ENCODE results near the gene MPI. TPM values are rescaled to one million over a fixed set of nuclear protein-coding genes. Genes with fewer than 3 reads are reported as not detected.

Gene MPI
- total RNA-seq, 1 experiment from 2014 or later: 42.5 TPM

- Histone ChIP-seq H3K4me3 (no peak overlapping the region), H3K9me3 (no peaks in the 10 kb centered on the region), H3K36me3 (peaks cover 15% of the 10 kb centered on the region), H3K27me3 (no peaks in the 10 kb centered on the region)
- DNase-seq: no peak
These were observed 32.7 kb upstream of the MPI start for GRCh38 chr15:74857082-74857655.

GRCh38 chr15:74857671-74858368 is 32.0 kb upstream of the MPI start:
- DNase-seq: no peak
- Histone ChIP-seq H3K27me3 (no peaks in the 10 kb centered on the region), H3K4me3 (no peak overlapping the region), H3K36me3 (peaks cover 13% of the 10 kb centered on the region), H3K9me3 (no peaks in the 10 kb centered on the region)

DNA sequence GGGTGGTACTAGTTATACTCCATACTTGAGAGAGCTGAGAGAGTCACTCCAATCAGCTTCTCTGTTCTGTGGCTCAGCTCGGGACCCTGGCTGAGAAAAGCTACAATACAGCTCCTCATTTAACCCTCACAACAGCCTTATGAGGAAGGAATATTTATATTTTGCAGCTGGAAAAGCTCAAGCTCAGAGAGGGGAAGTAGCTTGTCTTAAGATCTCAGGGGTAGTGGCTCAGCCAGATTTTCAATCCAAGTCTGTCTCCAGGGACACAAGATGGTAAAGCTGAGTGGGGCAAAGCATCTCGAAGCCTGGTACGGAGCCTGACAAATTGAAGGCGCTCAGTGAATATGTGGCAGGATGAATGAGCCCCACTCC is 31.5 kb upstream of the MPI start:
- Histone ChIP-seq H3K4me3 (no peak overlapping the region), H3K27me3 (no peaks in the 10 kb centered on the region), H3K9me3 (no peaks in the 10 kb centered on the region), H3K36me3 (peaks cover 7% of the 10 kb centered on the region)
- DNase-seq: no peak

GRCh38 chr15:74863239-74864056 is 26.4 kb upstream of the MPI start:
- H3K27me3 ChIP-seq: no peaks in the 10 kb centered on the region
- peaks cover 12% of the 10 kb centered on the region for H3K36me3 ChIP-seq
- no peak overlapping the region for H3K4me3 ChIP-seq
- H3K9me3 ChIP-seq: no peaks in the 10 kb centered on the region
- peak; percentile 70 for DNase-seq

DNA sequence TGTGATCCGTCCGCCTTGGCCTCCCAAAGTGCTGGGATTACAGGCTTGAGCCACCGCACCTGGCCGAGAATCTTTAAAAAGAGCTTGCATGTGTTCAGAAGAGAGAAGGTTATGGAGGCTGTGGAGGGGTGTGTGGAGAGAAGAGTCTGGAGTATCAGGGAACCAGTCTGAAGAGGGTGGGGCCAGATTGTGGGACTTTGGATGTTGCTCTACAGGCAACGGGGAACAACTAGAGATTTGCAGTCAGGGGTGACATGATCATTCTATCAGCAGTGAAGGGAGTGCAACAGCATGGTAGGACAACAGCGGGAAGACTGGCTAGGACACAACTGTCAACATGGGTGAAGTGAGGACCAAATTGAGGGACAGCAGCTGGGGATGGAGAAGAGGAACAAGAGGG is 25.5 kb upstream of the MPI start:
- Histone ChIP-seq H3K4me3 (no peak overlapping the region), H3K36me3 (peaks cover 15% of the 10 kb centered on the region), H3K27me3 (no peaks in the 10 kb centered on the region), H3K9me3 (no peaks in the 10 kb centered on the region)
- DNase-seq: no peak

GRCh38 chr15:74865316-74865715 is 24.5 kb upstream of the MPI start:
- Histone ChIP-seq H3K36me3 (peaks cover 15% of the 10 kb centered on the region), H3K27me3 (no peaks in the 10 kb centered on the region), H3K4me3 (no peak overlapping the region), H3K9me3 (no peaks in the 10 kb centered on the region)
- DNase-seq: no peak

DNA sequence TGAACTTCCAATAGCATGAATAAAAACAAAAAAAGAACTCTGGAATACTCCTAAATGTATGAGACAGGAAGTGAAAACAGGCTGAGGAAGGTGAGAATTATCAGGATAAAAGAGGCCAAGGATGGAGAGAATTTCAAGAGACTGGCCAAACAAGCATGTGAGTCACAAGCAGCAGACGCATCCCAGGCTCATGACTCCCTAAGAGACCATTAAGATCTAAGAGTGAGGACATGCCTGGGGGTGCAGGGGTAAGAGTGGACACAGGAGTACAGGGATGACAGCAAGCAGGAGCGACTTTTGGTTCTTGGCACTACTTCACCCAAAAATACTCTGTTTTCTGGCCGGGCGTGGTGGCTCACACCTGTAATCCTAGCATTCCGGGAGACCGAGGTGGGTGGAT is 23.8 kb upstream of the MPI start:
- Histone ChIP-seq H3K4me3 (no peak overlapping the region), H3K36me3 (peaks cover 15% of the 10 kb centered on the region), H3K9me3 (no peaks in the 10 kb centered on the region), H3K27me3 (no peaks in the 10 kb centered on the region)
- peak; percentile 58 for DNase-seq

- Histone ChIP-seq H3K9me3 (no peaks in the 10 kb centered on the region), H3K4me3 (no peak overlapping the region), H3K27me3 (no peaks in the 10 kb centered on the region), H3K36me3 (peaks cover 22% of the 10 kb centered on the region)
- DNase-seq: no peak
These were observed 22.3 kb upstream of the MPI start for GRCh38 chr15:74867466-74868038.

- Histone ChIP-seq H3K27me3 (no peaks in the 10 kb centered on the region), H3K36me3 (peaks cover 24% of the 10 kb centered on the region), H3K9me3 (no peaks in the 10 kb centered on the region), H3K4me3 (no peak overlapping the region)
- no peak for DNase-seq
These were observed 21.8 kb upstream of the MPI start for GRCh38 chr15:74868059-74868458.

GRCh38 chr15:74869372-74869725 is 20.5 kb upstream of the MPI start:
- DNase-seq: no peak
- Histone ChIP-seq H3K27me3 (no peaks in the 10 kb centered on the region), H3K9me3 (no peaks in the 10 kb centered on the region)

DNA sequence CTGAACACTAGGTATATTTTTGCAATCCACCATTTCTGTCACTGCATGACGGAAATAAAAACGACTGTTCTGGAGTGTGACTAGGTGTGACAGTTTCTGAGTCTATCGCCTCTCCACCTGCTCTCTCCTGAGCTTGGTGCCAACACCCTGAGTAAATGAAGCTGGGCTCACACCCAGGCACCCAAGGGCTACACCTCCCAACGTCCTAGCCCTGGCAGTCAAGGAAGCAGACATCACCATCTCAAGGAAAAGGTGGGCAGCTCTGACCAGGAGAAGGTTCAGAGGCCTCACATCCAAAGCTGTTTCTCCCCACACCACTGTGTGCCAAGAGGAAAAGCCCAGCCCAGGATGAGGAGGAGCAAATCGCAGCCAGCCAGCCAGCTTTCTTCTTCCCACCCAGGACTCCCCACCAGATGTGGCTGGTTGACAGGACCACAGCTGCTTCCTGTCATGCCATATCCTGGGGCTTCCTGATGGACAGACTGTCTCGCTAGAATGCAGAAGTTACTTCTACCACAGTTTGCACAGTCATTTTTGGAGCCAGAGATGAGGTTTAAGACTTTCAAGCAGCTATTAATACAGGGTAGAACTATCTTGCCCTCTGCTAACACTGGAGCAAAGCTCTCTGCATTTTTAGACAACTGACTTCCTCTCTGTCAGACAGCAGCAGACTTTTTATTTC is 20.0 kb upstream of the MPI start:
- H3K4me3 ChIP-seq: no peak overlapping the region
- no peaks in the 10 kb centered on the region for H3K27me3 ChIP-seq
- H3K9me3 ChIP-seq: no peaks in the 10 kb centered on the region
- H3K36me3 ChIP-seq: peaks cover 18% of the 10 kb centered on the region
- peak; percentile 28 for DNase-seq

More at GRCh38 chr15:74869372-74869725, 20.5 kb upstream of the MPI start:
- Histone ChIP-seq H3K36me3 (peaks cover 21% of the 10 kb centered on the region), H3K4me3 (no peak overlapping the region)

DNA sequence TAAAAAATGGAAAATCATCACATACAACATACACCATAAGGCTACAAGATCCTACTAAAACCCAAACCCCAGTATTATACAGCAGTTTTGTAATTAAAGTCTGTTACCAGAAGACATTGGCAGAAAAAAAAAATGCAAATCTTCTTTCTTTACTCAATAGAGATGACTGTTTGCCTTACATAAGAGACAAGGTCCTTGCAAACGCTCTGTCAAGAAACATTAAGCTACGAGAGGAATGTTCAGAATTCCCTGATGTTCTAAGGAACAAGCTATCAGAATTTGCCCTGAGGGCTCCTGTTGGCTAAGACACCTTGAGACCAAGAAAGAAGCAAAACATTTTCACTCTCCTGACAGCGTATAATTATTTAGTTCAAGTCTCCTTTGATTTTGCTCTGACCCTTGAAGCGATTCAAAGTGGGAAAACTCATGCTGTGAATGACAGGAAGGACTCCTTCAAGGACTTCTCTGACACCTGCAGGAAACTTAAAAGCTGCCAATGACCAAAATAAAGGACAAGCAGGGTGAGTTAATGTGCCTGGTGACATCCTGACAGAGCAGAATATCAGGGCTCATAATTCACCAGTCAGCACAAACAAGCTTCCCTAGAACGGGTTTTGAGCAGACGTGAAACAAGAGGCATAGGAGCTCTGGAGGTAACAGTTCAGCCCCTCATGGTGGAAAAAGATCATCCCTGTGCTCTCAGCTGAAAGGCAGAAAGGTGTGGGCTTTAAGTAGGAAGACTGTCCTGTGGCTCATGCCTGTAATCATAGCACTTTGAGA is 19.2 kb upstream of the MPI start:
- Histone ChIP-seq H3K9me3 (no peaks in the 10 kb centered on the region), H3K4me3 (no peak overlapping the region), H3K36me3 (peaks cover 18% of the 10 kb centered on the region), H3K27me3 (no peaks in the 10 kb centered on the region)
- no peak for DNase-seq

- Histone ChIP-seq H3K36me3 (peaks cover 13% of the 10 kb centered on the region), H3K9me3 (no peaks in the 10 kb centered on the region), H3K4me3 (peak overlapping the region; percentile 91), H3K27me3 (no peaks in the 10 kb centered on the region)
- DNase-seq: no peak
These were observed 17.2 kb upstream of the MPI start for GRCh38 chr15:74872702-74873035.

GRCh38 chr15:74873036-74873755 is 16.6 kb upstream of the MPI start, which contains the start of gene SCAMP2:
SCAMP2 (minus strand) TSS chr15:74873365; CDS start chr15:74873255, 110 bp downstream.
- Histone ChIP-seq H3K9me3 (no peaks in the 10 kb centered on the region), H3K4me3 (peak within 1 kb of the TSS; percentile 91), H3K36me3 (peaks cover 13% of the 10 kb centered on the region), H3K27me3 (no peaks in the 10 kb centered on the region)
- DNase-seq: peak; percentile 97

DNA sequence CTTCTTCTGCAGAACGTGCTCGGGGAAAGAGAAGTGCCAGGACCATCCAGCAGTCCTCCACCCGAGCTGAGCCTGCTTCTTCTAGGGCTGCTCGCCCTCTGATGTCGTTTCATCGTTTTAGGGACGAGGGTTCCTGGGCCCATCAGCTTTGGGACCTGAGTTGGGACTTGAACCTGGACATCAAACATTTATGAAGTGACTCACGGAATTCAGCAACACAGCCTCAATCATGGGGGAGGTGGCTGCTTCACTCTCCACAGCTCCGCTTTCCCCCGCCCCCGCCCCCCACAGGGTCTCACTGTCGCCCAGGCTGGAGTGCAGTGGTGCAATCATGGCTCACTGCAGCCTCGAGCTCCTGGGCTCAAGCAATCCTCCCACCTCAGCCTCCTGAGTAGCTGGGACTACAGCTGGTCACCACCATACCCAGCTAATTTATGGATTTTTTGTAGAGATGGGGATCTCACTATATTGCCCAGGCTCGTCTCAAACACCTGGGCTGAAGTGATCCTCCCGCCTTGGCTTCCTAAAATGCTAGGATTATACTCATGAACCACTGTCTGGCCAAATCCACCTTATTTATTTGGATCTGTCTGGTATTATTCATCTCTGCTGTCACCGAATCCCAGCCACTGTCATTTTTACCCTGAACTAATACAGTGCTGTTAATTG is 16.0 kb upstream of the MPI start:
- Histone ChIP-seq H3K36me3 (peaks cover 9% of the 10 kb centered on the region), H3K9me3 (no peaks in the 10 kb centered on the region), H3K4me3 (peak overlapping the region; percentile 91), H3K27me3 (no peaks in the 10 kb centered on the region)
- DNase-seq: no peak
